ENCODE results near the gene PRKCB.

The PRKCB gene

DNA sequence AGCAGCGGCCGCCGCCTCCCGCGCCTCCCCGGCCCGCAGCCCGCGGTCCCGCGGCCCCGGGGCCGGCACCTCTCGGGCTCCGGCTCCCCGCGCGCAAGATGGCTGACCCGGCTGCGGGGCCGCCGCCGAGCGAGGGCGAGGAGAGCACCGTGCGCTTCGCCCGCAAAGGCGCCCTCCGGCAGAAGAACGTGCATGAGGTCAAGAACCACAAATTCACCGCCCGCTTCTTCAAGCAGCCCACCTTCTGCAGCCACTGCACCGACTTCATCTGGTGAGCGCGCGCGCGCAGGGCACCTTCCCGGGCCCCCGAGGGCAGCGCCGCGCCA is 258 bp downstream of the PRKCB start:
- in situ Hi-C loops (cut with HindIII; ENCODE audit: low sequenced_read_pairs) = no loop called here

DNA sequence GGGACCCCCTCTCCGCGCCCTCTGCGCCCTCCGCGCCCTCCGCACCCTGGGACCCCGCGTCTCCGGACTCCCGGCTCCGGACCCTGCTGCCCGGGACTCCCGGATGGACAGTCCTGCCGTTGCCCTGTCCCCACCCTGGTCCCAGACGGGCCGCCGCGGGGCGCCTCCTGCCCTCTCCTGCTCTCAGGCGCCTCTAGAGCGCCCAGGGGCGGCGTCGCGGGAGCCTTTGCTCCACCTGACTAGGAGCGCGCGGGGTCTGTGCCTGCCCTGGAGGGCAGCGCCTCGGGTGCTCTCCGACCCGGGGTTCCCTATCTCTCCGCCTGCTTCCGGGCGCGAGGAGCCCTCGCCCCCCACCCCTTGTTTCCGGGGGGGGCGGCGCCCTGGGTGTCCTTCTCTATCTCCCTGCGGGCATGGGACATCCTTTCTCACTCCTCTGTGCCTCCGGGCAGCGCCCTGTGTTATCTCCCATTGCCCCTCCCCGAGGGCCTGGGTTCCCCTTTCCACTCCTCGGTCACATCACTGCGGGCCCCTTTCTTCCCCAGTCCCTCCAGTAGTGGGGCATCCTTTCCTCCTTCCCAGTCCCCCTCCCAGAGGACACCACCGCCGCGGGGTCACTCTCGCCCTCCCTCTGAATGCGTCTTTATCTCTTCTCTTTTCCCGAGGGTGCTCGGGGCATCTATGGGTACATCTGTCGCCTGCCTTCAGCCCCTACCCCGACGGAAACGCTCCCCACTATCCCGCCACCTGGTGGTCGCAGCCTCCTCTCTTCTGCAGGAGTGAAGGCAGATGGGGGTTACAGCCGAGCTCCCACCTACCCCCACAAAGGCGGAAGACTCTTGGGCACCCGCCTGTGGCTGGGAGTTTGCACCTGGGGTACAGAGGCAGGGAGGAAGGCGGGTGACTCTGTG is 875 bp downstream of the PRKCB start:
- in situ Hi-C loops (cut with HindIII; ENCODE audit: low sequenced_read_pairs) = no loop called here

DNA sequence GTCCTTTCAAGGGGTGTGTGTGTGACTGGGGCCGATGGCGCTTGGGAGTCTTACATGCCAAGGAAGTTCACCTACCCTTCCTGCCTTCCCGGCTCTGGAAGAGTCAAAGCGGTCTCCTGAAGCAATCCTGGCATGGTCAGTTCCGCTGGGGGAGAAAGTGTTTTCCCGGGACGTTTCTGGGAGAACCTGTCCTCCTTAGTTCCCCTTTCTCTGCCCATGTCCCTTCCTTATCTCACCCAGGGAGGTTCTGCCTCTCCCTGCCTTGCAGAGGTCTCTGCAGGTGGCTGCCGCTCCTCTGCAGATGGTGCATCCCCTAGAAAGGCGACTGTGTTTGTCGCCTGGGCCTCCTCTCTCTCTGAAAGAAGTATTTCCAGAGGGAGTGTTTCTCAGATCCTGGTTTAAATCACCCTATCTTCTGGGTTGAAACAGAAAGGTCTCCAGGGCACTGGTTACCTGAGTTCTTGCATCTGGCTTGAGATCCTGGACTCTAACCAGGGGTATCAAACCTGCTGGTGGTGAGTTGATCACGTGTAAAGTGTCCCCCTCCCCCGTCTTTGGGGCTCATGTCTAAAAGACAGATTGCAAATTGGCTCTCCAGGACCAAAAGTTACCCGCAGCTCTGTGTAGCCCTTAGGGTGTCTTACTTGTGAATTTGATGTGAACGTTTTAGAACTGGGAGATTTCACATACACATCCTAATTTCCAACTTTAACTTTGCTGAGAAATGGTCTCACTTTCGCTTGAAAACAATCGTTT is 1.9 kb downstream of the PRKCB start:
- in situ Hi-C loops (cut with HindIII; ENCODE audit: low sequenced_read_pairs) = no loop called here

DNA sequence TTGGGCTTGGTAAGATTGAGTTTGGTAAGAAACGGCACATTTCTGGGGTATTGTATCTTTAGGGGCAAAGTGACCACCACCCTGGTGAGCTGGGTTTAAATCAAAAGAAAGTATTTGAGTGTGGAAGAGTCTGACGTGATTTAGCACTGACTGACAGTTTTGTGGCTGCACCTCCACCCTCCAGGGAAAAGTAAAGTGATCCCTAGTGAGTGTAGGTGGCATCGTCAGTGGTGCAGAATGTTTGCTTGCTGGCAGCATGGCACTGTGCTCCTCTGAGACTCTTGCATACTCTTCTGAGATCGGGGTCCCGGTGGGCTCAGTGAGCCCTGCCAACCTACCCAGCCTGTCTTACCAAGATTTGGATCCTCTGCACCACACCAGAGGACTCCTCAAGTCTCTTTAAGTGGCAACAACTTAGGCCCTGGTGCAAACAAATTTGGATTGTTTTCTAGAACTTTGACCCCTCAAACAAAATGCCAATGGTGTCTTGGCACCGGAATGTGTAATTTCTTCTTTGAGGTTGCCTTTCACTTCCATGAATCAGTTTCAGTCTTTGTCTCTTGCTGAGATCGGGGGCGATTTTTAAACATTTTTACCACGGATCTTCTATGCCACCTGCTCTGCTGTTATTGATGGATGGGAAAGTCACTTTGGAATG is 2.8 kb downstream of the PRKCB start:
- in situ Hi-C loops (cut with HindIII; ENCODE audit: low sequenced_read_pairs) = no loop called here

DNA sequence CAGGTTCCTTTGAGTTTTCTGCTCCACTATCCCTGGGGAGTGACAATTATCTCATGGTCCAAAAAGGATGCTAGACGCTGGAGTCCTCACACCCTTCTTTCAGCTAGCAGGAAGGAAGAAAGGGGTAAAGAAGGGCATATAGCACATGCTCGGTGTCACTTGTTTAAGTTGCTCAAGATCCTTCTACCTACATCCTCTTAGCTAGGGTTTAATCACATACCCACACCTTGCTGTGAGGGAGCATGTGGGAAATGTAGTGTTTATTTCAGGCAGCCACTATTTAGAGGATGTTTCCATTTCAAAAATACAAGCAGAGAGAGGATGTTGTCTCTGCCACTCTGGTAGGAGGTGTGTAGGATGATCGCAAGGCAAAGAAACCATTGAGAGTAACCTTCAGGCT is 4.5 kb downstream of the PRKCB start:
- in situ Hi-C loops (cut with HindIII; ENCODE audit: low sequenced_read_pairs) = no loop called here

DNA sequence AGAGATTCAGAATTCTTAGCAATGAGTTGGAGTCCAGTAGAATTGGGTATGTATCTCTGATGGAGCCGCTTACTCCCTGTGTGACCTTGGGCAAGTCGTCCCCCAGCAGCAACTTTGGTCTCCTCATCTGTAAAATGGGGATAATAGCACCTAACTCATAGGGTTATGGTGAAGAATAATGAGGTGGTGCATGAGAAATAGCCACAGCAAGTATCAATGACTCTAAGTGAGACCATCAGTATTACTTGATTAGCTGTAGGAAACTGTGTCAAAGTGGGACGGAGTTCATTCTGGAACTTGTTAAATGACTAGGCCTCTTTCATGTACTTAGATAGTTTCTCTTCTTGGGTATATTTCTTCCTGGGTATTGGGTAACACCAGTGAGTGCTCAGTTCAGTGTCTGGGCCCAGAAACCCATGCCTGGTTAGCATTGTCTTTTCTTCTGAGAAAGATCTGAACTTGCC is 6.4 kb downstream of the PRKCB start:
- in situ Hi-C loops (cut with HindIII; ENCODE audit: low sequenced_read_pairs) = no loop called here

DNA sequence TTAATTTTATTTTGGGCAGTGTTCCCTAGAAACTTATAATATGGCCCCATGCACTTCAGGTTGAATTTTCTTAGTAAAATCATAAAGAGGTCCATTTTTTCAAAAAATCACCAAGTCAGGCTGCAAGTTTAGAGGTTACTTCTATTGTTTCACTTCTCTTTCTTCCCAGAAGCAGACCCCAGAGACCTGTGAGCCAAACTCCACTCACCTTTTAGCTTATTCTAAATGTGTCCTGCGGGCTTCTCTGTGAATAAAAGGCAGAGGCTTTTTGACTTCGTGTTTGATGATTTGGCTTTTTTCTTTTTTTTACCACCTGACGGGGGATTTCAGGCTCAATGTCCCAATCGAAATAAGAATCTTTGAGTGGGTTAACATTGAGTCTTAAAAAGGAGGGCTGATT is 7.4 kb downstream of the PRKCB start:
- in situ Hi-C loops (cut with HindIII; ENCODE audit: low sequenced_read_pairs) = no loop called here

DNA sequence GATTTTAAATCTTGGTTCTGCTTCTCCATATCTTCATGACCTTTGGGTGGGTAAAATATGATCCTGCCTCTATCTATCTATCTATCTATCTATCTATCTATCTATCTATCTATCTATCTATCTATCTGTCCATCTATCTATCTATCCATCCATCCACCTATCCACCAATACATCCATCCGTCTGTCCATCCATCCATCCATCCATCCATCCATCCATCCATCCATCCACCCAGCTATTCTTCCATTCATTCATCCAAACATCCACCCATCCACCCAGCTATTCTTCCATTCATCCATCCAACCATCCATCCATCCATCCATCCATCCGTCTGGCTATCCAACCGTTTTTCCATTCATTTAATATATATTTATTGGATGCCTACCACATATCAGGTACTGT is 11.5 kb downstream of the PRKCB start:
- in situ Hi-C loops (cut with HindIII; ENCODE audit: low sequenced_read_pairs) = no loop called here

DNA sequence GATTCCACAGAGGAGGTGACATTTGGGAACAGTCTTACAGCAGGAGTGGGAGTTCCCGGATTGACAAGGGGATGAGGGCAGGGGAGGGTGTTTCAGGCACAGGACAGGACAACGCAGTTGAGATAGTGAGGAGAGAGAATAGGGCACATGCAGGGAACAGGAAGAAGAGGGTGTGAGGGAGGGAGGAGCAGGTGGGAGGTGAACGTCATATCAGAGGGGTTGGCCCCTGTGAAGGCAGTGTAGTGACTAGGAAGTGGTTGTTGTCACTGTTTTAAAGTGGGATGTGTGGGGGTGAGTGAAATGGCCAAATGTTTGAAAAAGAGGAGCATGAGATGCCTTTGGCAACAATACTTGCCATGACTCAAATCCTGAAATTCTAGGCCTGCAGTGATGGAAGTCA is 12.2 kb downstream of the PRKCB start:
- in situ Hi-C loops (cut with HindIII; ENCODE audit: low sequenced_read_pairs) = no loop called here

DNA sequence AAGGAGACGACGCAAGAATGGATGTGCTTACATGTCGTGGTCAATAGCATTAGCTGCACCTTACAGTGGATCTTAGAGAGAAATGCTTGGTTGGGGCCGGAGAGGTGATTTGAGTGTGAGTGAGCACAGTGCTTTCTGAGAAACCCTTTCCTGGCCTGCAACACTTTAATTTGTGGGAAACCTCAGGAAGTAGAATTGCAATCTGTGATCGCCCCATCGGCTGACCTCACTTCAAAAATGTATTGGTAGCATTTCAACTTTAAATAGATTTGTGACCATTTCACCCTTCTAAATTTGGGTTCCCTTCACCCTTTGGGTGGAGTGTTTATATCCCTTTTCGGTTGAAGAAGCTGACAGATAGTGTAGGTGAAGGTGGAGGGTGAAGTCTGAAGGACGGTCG is 13.2 kb downstream of the PRKCB start:
- in situ Hi-C loops (cut with HindIII; ENCODE audit: low sequenced_read_pairs) = no loop called here

DNA sequence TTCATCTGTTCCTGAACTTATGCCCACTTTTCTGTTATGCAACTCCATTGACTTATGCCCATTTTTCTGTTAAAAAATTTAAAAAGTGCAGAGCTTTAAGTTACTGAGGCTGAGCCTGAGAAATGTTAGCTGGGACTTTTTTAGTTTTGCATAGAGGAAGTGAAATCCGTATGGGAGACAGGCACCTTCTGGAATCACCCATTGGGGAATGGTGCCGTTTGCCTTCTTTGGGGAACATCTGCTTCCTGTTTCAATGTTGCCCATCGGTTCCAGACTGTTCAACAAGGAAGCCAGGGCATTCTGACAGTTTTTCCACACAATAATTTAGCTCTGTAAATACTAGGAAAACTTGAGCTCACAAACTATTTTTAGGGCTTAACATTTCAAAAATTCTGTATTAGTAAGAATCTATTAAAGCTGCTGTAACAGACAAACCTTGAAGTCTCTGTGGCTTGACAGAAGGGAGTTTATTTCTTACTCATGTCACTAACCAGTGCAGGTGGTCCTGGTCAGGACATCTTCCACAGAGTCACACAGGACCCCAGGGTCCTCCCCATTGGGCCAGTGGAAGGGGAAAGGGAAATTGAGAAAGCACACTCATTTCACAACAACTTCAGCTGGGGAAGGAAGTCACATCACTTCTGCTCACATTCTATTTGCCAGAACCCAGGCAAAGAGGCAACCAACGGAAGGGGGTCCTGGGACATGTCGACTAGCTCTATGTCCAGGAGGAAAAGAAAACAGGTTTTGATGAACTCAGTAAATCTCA is 17.2 kb downstream of the PRKCB start:
- in situ Hi-C loops (cut with HindIII; ENCODE audit: low sequenced_read_pairs) = no loop called here

DNA sequence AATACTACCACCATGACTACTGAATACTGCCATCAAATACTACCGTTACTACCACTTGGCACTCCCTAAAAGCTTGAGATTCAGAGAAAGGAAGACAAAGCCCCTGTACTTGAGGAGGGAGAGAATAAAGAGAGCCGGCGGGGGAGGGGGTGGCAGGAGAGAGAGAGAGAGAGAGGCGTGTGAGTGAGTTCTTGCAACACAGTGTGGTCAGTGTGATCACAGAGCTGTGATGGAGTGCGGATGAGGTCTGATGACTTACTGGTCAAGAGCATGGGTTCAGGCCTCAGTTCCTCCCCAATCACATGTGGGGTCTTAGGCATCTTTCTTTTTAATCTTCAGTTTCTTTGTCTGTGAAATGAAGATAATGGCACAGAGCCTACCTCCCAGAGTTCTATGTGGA is 19.2 kb downstream of the PRKCB start:
- in situ Hi-C loops (cut with HindIII; ENCODE audit: low sequenced_read_pairs) = no loop called here

DNA sequence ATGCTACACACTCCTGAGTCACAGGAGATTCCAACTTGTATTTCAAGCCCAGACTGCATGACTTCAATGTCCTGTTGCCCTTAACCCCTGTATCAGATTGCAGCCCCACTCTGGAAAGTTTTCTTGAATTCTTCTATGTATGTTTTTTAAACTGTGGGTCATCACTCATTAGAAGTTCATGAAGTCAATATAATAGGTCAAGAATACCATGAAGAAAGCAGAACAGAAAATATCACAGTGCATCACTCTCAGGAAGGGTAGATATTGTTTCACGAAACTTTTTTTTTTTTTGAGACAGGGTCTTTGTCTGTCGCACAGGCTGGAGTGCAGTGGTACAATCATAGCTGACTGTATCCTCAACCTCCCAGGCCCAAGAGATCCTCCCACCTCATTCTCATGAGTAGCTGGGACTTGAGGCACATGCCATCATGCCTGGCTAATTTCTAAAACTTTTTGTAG is 20.5 kb downstream of the PRKCB start:
- in situ Hi-C loops (cut with HindIII; ENCODE audit: low sequenced_read_pairs) = no loop called here

DNA sequence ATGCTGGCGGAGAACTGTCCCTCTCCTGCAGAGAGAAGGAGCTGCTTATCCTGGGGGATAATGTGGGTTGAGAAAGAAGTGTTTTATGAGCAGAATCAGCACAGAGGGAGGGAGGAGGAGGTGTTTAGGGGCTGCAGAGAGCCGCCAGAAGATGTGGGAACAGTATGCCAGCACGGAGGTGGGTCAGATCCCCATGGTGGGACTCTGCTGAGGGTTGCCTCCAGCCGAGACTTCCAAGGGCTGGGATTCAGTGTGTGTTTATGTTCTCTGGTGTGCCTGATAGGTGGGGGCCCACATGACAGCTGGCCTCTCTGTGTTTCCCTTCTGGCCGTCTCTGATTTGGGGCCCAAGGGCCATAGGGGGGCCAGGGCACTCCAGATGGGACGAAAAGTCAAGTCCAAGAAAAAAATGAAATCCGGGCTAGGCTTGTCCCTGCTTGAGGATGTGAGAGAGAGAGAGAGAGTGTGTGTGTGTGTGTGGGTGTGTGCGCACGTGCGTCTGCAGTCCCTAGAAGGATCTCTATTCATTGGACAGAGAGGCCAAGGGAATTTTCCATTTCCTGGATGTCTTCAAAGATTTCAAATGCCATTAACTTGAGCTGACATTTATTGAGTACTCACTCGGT is 21.6 kb downstream of the PRKCB start:
- in situ Hi-C loops (cut with HindIII; ENCODE audit: low sequenced_read_pairs) = no loop called here

DNA sequence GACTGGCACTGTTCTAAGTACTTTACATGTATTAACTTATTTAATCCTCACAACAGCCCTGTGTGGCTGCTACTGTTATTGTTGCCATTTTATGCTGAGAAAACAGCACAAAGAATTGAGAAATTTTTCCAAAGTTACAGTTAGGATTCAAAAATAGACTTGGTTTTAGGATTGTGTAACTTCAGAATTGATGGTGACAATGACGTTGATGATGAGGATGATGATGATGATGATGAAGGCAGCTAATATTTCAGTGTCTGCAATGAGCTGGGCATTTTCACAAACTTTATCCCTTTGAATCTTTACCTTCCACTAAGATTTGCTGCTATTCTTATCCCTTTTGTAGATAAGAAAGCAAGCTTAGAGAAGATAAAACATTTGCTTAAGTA is 22.1 kb downstream of the PRKCB start:
- in situ Hi-C loops (cut with HindIII; ENCODE audit: low sequenced_read_pairs) = no loop called here

DNA sequence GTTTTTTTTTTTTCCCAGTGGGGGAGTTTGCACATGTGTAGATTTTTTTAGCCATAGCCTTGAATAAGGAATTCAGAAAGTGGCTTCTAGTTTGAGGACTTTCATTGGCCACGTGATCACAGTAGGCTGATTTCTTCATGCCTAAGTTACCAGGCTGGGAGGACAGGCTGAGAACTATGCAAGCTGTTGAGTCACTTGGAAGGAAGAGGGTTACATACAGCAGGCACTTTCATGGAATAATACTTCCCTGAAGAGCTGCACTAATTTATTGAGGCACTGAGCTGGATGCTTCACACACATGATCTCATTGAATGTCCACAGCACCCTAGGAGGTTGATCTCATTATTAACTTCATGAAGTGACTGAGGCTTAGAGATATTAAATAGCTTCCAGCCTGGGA is 22.8 kb downstream of the PRKCB start:
- in situ Hi-C loops (cut with HindIII; ENCODE audit: low sequenced_read_pairs) = no loop called here

DNA sequence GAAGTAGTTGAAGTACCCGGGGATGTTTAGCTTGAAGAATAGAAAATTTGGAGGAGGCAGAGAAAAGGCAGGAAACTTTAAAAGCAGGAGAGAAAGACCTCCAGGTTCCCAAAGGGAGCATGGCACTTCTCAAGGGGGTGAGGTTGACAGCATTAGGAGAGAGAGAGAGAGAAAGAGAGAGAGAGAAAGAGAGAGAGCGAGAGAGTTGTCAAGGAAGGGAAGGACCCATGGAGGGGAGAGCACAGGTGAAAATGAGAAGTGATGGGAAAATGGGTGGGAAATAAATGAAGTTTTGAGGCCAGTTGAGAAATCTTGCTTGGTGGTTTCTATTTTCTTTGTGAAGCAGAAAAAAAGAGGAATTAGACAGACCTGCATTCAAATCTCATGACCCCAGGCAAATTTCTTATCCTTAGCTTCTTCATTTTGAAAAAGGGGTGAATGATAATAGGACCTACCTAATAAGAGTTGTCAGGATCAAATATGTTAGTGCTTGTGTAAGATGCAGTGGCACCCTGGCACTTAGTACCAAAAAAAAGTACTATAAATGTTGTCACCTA is 24.0 kb downstream of the PRKCB start:
- in situ Hi-C loops (cut with HindIII; ENCODE audit: low sequenced_read_pairs) = no loop called here

DNA sequence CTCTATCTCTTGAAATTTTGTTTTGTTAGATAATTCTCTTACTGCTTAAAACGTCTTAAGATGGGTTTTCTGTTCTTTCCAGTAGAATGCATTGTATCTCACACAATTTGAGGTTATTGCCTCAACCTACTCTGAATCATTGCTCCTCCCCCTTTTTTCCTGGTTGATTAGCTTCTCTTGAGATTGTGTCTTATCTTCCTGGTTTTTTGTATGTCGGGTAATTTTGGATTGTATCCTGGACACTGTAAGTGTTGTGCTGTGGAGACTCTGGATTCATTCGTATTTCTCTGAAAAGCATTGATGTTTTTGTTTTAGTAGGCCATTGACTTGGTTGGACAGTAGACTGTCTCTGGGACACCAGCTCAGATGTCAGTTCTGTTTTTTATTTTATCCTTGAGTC is 26.1 kb downstream of the PRKCB start:
- in situ Hi-C loops (cut with HindIII; ENCODE audit: low sequenced_read_pairs) = no loop called here

DNA sequence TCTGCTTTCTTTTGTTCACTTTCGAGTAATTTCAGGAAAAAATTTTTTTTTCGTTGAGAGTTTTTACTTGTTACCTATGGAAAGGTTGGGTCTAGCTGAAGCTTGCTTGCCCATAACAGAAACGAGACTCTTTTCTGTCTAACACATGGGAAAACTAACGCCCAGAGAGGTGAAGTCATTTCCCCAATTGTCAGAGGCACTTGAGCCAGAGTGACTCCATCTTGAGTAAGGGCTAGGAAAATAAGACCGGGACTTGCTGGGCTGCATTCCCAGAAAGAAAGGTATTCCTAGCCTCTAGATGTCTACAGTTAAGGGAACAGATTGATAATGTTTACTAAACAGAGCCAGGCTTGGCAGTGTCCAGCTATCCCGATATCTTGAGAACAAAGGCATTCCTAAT is 26.8 kb downstream of the PRKCB start:
- in situ Hi-C loops (cut with HindIII; ENCODE audit: low sequenced_read_pairs) = no loop called here

Data from endothelial cell of hepatic sinusoid (primary cell).